ENCODE data around the gene ESPNL.

Gene ESPNL

GRCh38 chr2:238060542-238061314 is 39.4 kb upstream of the ESPNL start, which contains the start of gene SCLY:
SCLY (plus strand) TSS chr2:238061001; CDS start chr2:238061055, 54 bp downstream.
- ChIA-PET POLR2A (interaction anchor here (0.6 kb wide), 1 partner anchor 122 kb away, joined by 3 read pairs; no protein-coding TSS in a partner anchor), CTCF (interaction anchor here (1.0 kb wide), 1 partner anchor 18 kb away, joined by 3 read pairs; no protein-coding TSS in a partner anchor)
- peaks cover 0 to 7% (median 2%) of the 10 kb centered on the region in 5 experiments for H3K9me3 ChIP-seq (ENCODE audit: control extremely low read depth in 1 of 5, control insufficient read depth in 4 of 5, insufficient read depth in 2 of 5, low read depth in 1 of 5, low read length in 4 of 5)
- H3K27ac ChIP-seq (ENCODE audit: insufficient read depth in 1 of 2, low read depth in 1 of 2, low read length in 2 of 2, poor library complexity in 1 of 2, severe bottlenecking in 2 of 2): peak within 1 kb of the TSS; percentile 59 to 83
- peaks cover 0 to 6% (median 0%) of the 10 kb centered on the region in 5 experiments for H3K27me3 ChIP-seq (replicated peaks in 2 of 5; ENCODE audit: control insufficient read depth in 4 of 5, insufficient read depth in 5 of 5, low read length in 4 of 5)
- peaks cover 5 to 24% (median 17%) of the 10 kb centered on the region in 4 experiments for H3K4me1 ChIP-seq (ENCODE audit: control extremely low read depth in 1 of 4, control insufficient read depth in 4 of 4, insufficient read depth in 4 of 4, low read length in 3 of 4)
- 0% methylated on average over 92 of the region's 98 CpGs for WGBS (ENCODE audit: insufficient coverage)
- peak; percentile 98 for DNase-seq
- H3K4me3 ChIP-seq (ENCODE audit: control insufficient read depth in 1 of 7, extremely low read depth in 1 of 7, insufficient read depth in 4 of 7, low read depth in 2 of 7, low read length in 6 of 7): peak within 1 kb of the TSS; percentile 83 to 95 (median 91)
- peaks cover 0 to 20% (median 4%) of the 10 kb centered on the region in 4 experiments for H3K36me3 ChIP-seq (ENCODE audit: control insufficient read depth in 4 of 4, insufficient read depth in 4 of 4, low read length in 3 of 4)

DNA sequence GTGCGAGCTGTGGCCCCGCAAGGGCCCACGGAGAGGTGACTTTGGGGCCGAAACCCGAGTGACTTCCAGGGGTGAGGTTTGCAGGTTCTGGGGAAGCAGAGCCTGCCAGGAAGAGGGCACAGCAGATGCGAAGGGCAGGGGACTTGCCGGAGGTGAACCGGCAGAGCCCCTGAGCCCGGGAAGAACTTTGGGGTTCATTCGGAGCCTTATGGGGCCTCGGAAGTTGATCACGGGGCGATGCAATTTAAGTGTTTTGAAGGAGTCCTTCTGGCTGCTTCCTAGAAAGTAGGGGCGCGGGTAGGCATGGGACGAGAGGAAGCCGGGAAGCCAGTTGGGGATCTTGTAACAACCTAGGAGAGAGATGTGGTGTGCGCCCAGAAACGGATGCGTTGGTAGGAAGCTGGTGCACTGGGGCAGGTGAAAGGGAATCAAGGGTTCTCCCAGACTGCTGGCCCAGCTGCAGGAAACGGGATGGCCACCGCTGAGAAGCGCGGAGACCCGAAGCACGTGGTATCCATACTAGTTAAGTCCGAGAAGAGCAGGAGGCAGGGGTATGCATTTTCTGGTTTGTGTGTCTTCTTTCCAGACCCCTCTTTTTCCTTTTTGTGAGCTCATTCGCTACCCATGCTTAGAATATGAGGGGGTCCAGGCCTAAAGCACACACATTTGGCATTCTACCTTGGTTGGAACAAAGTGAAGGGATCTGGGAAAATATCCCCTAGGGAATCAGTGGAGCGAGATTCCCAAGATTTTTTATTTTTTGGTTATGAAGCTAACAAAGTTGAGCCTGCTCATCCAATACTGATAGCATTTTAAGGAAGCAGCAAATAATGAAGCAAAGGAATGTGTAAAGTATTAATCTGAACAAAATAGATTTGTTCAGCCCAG is 38.6 kb upstream of the ESPNL start:
- WGBS (ENCODE audit: insufficient coverage): 0% methylated on average over 27 of the region's 29 CpGs
- H3K4me3 ChIP-seq (ENCODE audit: control insufficient read depth in 1 of 7, extremely low read depth in 1 of 7, insufficient read depth in 4 of 7, low read depth in 2 of 7, low read length in 6 of 7): peak overlapping the region; percentile 72 to 95 (median 91)
- H3K4me1 ChIP-seq (ENCODE audit: control extremely low read depth in 1 of 4, control insufficient read depth in 4 of 4, insufficient read depth in 4 of 4, low read length in 3 of 4): peaks cover 5 to 24% (median 17%) of the 10 kb centered on the region in 4 experiments
- peaks cover 0 to 1% (median 0%) of the 10 kb centered on the region in 5 experiments for H3K27me3 ChIP-seq (replicated peaks in 2 of 5; ENCODE audit: control insufficient read depth in 4 of 5, insufficient read depth in 5 of 5, low read length in 4 of 5)
- peak overlapping the region in 1 of 2 experiments; percentile 54 for H3K27ac ChIP-seq (ENCODE audit: insufficient read depth in 1 of 2, low read depth in 1 of 2, low read length in 2 of 2, poor library complexity in 1 of 2, severe bottlenecking in 2 of 2)
- H3K9me3 ChIP-seq (ENCODE audit: control extremely low read depth in 1 of 5, control insufficient read depth in 4 of 5, insufficient read depth in 2 of 5, low read depth in 1 of 5, low read length in 4 of 5): no peaks in the 10 kb centered on the region
- POLR2A ChIA-PET: no interaction called here
- CTCF ChIA-PET: interaction anchor here (1.0 to 1.2 kb wide), 2 partner anchors 12 to 93 kb away, joined by 3 read pairs; no protein-coding TSS in a partner anchor
- peak; percentile 5 to 66 (median 52) for DNase-seq
- peaks cover 0 to 28% (median 11%) of the 10 kb centered on the region in 4 experiments for H3K36me3 ChIP-seq (ENCODE audit: control insufficient read depth in 4 of 4, insufficient read depth in 4 of 4, low read length in 3 of 4)

DNA sequence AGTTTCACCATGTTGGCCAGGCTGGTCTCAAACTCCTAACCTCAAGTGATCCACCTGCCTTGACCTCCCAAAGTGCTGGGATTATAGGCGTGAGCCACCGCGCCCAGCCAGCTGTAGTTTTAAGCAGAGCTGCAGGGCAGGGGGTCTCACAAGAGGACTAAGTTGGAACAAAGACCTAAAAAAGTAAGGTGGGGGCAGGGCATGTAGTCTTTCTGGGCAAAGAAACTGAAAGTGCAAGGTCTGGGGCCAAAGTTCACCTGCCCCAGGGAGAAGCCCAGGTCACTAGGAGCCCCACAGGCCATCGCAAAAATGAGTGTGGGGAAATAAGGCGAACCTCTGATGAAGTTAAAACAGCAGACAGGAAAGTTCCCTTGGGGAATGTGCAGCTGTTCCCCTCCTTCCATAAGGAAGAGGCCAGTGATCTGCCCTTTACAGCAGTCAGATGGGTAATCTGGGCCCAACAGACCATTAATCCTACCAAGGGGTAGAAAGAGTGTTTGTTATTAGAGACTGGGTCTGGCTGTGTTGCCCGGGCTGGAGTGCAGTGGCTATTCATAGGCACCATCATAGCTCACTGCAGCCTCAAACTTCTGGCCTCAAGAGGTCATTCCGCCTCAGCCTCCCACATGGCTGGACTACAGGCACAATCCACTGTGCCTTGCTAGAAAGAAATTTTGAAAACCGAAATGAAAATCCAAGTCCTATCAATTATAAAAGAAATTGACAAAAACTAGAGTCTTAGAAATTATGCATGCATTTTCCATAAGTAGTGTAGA is 36.5 kb upstream of the ESPNL start:
- Histone ChIP-seq H3K4me3 (ENCODE audit: control insufficient read depth in 1 of 7, extremely low read depth in 1 of 7, insufficient read depth in 4 of 7, low read depth in 2 of 7, low read length in 6 of 7) (no peak overlapping the region), H3K27me3 (replicated peaks in 2 of 5; ENCODE audit: control insufficient read depth in 4 of 5, insufficient read depth in 5 of 5, low read length in 4 of 5) (no peaks in the 10 kb centered on the region), H3K36me3 (ENCODE audit: control insufficient read depth in 4 of 4, insufficient read depth in 4 of 4, low read length in 3 of 4) (peaks cover 0 to 48% (median 26%) of the 10 kb centered on the region in 4 experiments), H3K27ac (ENCODE audit: insufficient read depth in 1 of 2, low read depth in 1 of 2, low read length in 2 of 2, poor library complexity in 1 of 2, severe bottlenecking in 2 of 2) (no peak overlapping the region), H3K4me1 (ENCODE audit: control extremely low read depth in 1 of 4, control insufficient read depth in 4 of 4, insufficient read depth in 4 of 4, low read length in 3 of 4) (peaks cover 5 to 24% (median 17%) of the 10 kb centered on the region in 4 experiments), H3K9me3 (ENCODE audit: control extremely low read depth in 1 of 5, control insufficient read depth in 4 of 5, insufficient read depth in 2 of 5, low read depth in 1 of 5, low read length in 4 of 5) (no peaks in the 10 kb centered on the region)
- DNase-seq: no peak
- CTCF ChIA-PET: no interaction called here
- WGBS (ENCODE audit: insufficient coverage): 100% methylated on average over 6 of the region's 8 CpGs
- POLR2A ChIA-PET: no interaction called here

GRCh38 chr2:238064376-238064775 is 35.8 kb upstream of the ESPNL start:
- POLR2A ChIA-PET: no interaction called here

GRCh38 chr2:238065071-238065846 is 34.9 kb upstream of the ESPNL start:
- POLR2A ChIA-PET: no interaction called here
- Histone ChIP-seq H3K4me1 (ENCODE audit: control extremely low read depth in 1 of 4, control insufficient read depth in 4 of 4, insufficient read depth in 4 of 4, low read length in 3 of 4) (peaks cover 0 to 13% (median 11%) of the 10 kb centered on the region in 4 experiments), H3K27me3 (replicated peaks in 2 of 5; ENCODE audit: control insufficient read depth in 4 of 5, insufficient read depth in 5 of 5, low read length in 4 of 5) (no peaks in the 10 kb centered on the region), H3K4me3 (ENCODE audit: control insufficient read depth in 1 of 7, extremely low read depth in 1 of 7, insufficient read depth in 4 of 7, low read depth in 2 of 7, low read length in 6 of 7) (no peak overlapping the region), H3K9me3 (ENCODE audit: control extremely low read depth in 1 of 5, control insufficient read depth in 4 of 5, insufficient read depth in 2 of 5, low read depth in 1 of 5, low read length in 4 of 5) (no peaks in the 10 kb centered on the region), H3K36me3 (ENCODE audit: control insufficient read depth in 4 of 4, insufficient read depth in 4 of 4, low read length in 3 of 4) (peaks cover 0 to 64% (median 33%) of the 10 kb centered on the region in 4 experiments), H3K27ac (ENCODE audit: insufficient read depth in 1 of 2, low read depth in 1 of 2, low read length in 2 of 2, poor library complexity in 1 of 2, severe bottlenecking in 2 of 2) (no peak overlapping the region)
- WGBS (ENCODE audit: insufficient coverage): 82% methylated on average over 12 of the region's 18 CpGs
- CTCF ChIA-PET: no interaction called here
- DNase-seq: no peak

More at GRCh38 chr2:238064376-238064775, 35.8 kb upstream of the ESPNL start:
- H3K4me3 ChIP-seq (ENCODE audit: control insufficient read depth in 1 of 7, extremely low read depth in 1 of 7, insufficient read depth in 4 of 7, low read depth in 2 of 7, low read length in 6 of 7): no peak overlapping the region
- CTCF ChIA-PET: no interaction called here
- H3K36me3 ChIP-seq (ENCODE audit: control insufficient read depth in 4 of 4, insufficient read depth in 4 of 4, low read length in 3 of 4): peaks cover 0 to 55% (median 29%) of the 10 kb centered on the region in 4 experiments
- peaks cover 5 to 21% (median 17%) of the 10 kb centered on the region in 4 experiments for H3K4me1 ChIP-seq (ENCODE audit: control extremely low read depth in 1 of 4, control insufficient read depth in 4 of 4, insufficient read depth in 4 of 4, low read length in 3 of 4)
- no peak for DNase-seq
- no peaks in the 10 kb centered on the region for H3K9me3 ChIP-seq (ENCODE audit: control extremely low read depth in 1 of 5, control insufficient read depth in 4 of 5, insufficient read depth in 2 of 5, low read depth in 1 of 5, low read length in 4 of 5)
- H3K27me3 ChIP-seq (replicated peaks in 2 of 5; ENCODE audit: control insufficient read depth in 4 of 5, insufficient read depth in 5 of 5, low read length in 4 of 5): no peaks in the 10 kb centered on the region
- WGBS (ENCODE audit: insufficient coverage): 100% methylated on average over 5 of the region's 7 CpGs
- H3K27ac ChIP-seq (ENCODE audit: insufficient read depth in 1 of 2, low read depth in 1 of 2, low read length in 2 of 2, poor library complexity in 1 of 2, severe bottlenecking in 2 of 2): no peak overlapping the region

DNA sequence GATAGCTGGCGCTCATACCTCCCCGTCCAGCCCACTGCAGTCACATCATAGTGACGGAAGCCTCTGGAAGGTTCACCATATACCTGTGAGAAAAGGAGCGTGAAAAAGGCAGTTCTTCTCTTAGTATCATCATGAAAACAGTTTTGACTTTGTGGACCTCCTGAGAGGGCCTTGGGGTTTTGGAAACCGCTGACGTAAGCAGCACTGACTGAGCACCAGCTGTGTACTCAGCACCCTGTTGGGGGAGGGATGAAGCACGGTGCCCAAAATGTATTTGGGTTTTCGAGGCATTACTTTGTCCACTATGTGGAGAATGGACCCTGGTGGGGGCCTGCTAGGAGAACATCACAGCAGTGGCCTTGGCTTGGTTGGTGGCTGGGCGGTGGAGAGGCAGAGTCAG is 33.9 kb upstream of the ESPNL start:
- H3K27me3 ChIP-seq (replicated peaks in 2 of 5; ENCODE audit: control insufficient read depth in 4 of 5, insufficient read depth in 5 of 5, low read length in 4 of 5): no peaks in the 10 kb centered on the region
- WGBS (ENCODE audit: insufficient coverage): 96% methylated on average over 8 of the region's 9 CpGs
- POLR2A ChIA-PET: no interaction called here
- peaks cover 0 to 13% (median 9%) of the 10 kb centered on the region in 4 experiments for H3K4me1 ChIP-seq (ENCODE audit: control extremely low read depth in 1 of 4, control insufficient read depth in 4 of 4, insufficient read depth in 4 of 4, low read length in 3 of 4)
- H3K4me3 ChIP-seq (ENCODE audit: control insufficient read depth in 1 of 7, extremely low read depth in 1 of 7, insufficient read depth in 4 of 7, low read depth in 2 of 7, low read length in 6 of 7): no peak overlapping the region
- no peak overlapping the region for H3K27ac ChIP-seq (ENCODE audit: insufficient read depth in 1 of 2, low read depth in 1 of 2, low read length in 2 of 2, poor library complexity in 1 of 2, severe bottlenecking in 2 of 2)
- no peaks in the 10 kb centered on the region for H3K9me3 ChIP-seq (ENCODE audit: control extremely low read depth in 1 of 5, control insufficient read depth in 4 of 5, insufficient read depth in 2 of 5, low read depth in 1 of 5, low read length in 4 of 5)
- CTCF ChIA-PET: no interaction called here
- H3K36me3 ChIP-seq (ENCODE audit: control insufficient read depth in 4 of 4, insufficient read depth in 4 of 4, low read length in 3 of 4): peaks cover 0 to 69% (median 37%) of the 10 kb centered on the region in 4 experiments
- DNase-seq: no peak

All from common myeloid progenitor, CD34-positive (primary cell).